Peyer's patch (tissue), 4 donors: ENCODE measurements around the gene GPR83. TPM values are rescaled to one million over a fixed set of nuclear protein-coding genes. Genes with fewer than 3 reads are reported as not detected.

ENCODE experiments used
- DNase-seq, 3 donors: peaks; one replicate each; pipeline ENCODE4 v3.0.0-alpha.2; 2017 to 2019
- H3K27ac ChIP-seq, 4 donors: fragments of 200-600 bp; sonication (generic); one replicate each; pipeline ENCODE4 v1.5.1; 2016 to 2019
- H3K27me3 ChIP-seq, 2 donors: fragments of 200-600 bp; sonication (generic); one replicate each; pipeline ENCODE4 v1.5.1; 2019
- H3K36me3 ChIP-seq, 3 donors: fragments of 200-600 bp; sonication (generic); one replicate each; pipeline ENCODE4 v1.5.1; 2016 to 2019
- H3K4me1 ChIP-seq, 4 donors: fragments of 200-600 bp; sonication (generic); one replicate each; pipeline ENCODE4 v1.5.1; 2016 to 2019
- H3K4me3 ChIP-seq, 4 donors: fragments of 200-600 bp; sonication (generic); 1 replicate in 3 of 4; 2 replicates in 1 of 4; pipeline ENCODE4 v1.5.1; 2016 to 2019; ENCODE audit warnings: mild to moderate bottlenecking in 1 of 4
- H3K9me3 ChIP-seq, 4 donors: fragments of 200-600 bp; sonication (generic); one replicate each; pipeline ENCODE4 v1.5.1; 2016 to 2019; ENCODE audit warnings: mild to moderate bottlenecking in 1 of 4
- POLR2A ChIP-seq, 2 donors: fragments of 450-650 bp; IDR thresholded peaks; one replicate each; pipeline ENCODE4 v1.5.1; 2017; ENCODE audit warnings: antibody characterized with exemption in 2 of 2, mild to moderate bottlenecking in 2 of 2, moderate library complexity in 2 of 2
- total RNA-seq, 4 donors: library from RNA; depleted of rRNA; stranded (reverse); fragments of >200 nt; gene quantifications; one replicate each; pipeline ENCODE4 v1.1.0, GENCODE V29; 2016
- TF ChIP-seq, protein P1 (sequence below), 6 experiments: fragments of 450-650 bp in 4 of 6; fragments of 200-600 bp in 2 of 6; sonication (generic) in 1 of 6; IDR thresholded peaks; one replicate each; pipeline ENCODE4 v1.5.1; 2017 to 2019; ENCODE audit warnings: antibody characterized with exemption in 6 of 6, mild to moderate bottlenecking in 3 of 6, moderate library complexity in 1 of 6

Gene GPR83
- total RNA-seq, result 1 to 10 TPM in 1 of 4 donors, not detected in 3; 1.7 TPM

DNA sequence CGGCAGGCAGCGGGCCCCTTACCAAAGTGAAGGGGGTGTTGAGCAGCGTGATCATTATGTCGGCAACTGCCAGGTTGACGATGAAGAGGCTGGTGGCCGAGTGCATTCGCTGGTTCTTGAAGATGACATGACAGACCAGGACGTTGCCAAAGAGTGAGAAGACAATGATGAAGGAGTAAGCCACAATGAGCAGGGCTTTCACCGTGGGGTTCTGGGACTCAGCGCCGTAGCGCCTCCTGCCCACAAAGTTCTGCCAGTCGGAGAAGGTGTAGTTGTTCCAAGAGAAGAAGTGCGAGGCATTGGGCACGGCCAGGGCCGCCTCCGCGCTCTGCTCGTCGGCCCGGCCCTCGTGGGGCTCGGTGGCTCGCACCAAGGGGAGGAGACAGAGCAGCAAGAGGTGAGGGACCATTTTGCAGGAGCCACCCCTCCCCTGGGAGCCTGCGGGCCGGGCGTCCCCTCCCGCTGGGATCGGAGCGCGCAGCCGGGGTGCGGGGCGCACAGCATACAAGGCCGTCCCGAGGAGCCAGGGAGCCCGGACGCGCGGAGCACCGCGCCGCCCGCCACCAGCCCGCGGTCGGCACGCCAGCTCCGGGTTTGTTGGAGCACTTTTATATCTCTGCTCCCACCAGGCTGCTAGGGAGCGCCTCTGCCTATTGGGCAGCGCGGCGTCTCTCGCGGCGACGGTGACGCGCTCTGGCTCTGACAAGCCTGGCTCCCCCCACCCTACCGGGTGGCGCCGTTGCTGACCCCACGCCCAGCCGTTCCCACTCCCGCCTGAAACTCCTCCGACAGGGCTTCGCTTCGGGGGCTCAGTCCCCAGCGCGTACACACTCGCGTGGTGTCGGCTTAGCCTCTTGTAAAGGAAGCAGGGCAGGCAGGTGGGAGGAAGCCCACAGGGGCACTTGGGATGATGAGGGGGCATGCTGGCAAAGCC lies at the start of gene GPR83:
Gene GPR83 (minus strand): TSS at position 581 of the 934 bp plus-strand sequence. CDS start 172 bp downstream, at position 409.
- no peak for DNase-seq
- H3K4me1 ChIP-seq, result peaks cover 0 to 6% (median 0%) of the 10 kb centered on the region in 4 donors
- H3K27me3 ChIP-seq, result peaks cover 0 to 10% of the 10 kb centered on the region in 2 donors
- H3K9me3 ChIP-seq, result no peaks in the 10 kb centered on the region
- H3K4me3 ChIP-seq, result peak within 1 kb of the TSS in 1 of 4 donors; percentile 40
- H3K27ac ChIP-seq, result no peak within 1 kb of the TSS
- TF ChIP-seq POLR2A (IDR thresholded peaks at IDR 0.05), result no peak
- TF ChIP-seq, protein P1, sequence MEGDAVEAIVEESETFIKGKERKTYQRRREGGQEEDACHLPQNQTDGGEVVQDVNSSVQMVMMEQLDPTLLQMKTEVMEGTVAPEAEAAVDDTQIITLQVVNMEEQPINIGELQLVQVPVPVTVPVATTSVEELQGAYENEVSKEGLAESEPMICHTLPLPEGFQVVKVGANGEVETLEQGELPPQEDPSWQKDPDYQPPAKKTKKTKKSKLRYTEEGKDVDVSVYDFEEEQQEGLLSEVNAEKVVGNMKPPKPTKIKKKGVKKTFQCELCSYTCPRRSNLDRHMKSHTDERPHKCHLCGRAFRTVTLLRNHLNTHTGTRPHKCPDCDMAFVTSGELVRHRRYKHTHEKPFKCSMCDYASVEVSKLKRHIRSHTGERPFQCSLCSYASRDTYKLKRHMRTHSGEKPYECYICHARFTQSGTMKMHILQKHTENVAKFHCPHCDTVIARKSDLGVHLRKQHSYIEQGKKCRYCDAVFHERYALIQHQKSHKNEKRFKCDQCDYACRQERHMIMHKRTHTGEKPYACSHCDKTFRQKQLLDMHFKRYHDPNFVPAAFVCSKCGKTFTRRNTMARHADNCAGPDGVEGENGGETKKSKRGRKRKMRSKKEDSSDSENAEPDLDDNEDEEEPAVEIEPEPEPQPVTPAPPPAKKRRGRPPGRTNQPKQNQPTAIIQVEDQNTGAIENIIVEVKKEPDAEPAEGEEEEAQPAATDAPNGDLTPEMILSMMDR (IDR thresholded peaks at IDR 0.05), result no peak
- no peaks in the 10 kb centered on the region for H3K36me3 ChIP-seq

DNA sequence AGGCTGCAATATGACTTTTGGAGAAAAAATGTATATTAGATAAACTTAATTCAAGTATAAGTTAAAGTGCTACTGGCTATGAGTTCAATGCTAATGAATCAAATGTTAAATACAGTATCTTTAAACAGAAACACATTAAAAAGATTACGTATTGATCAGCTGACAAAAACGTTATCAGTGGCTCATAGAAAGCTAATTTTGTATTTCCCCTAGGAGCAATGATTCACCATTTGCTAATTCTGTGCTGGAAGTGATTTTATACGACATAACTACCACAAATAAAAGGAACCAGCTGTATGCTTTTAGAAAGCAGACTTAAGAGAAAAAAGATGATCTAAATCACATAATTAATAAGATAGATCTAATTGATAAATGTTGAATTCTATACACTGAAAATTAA lies 48.8 kb upstream of the GPR83 start:
- Histone ChIP-seq H3K27me3 (no peaks in the 10 kb centered on the region), H3K4me3 (no peak overlapping the region), H3K9me3 (no peaks in the 10 kb centered on the region), H3K4me1 (no peaks in the 10 kb centered on the region), H3K27ac (no peak overlapping the region), H3K36me3 (peaks cover 0 to 21% (median 0%) of the 10 kb centered on the region in 3 donors)
- no peak for TF ChIP-seq POLR2A (IDR thresholded peaks at IDR 0.05)
- no peak for DNase-seq

DNA sequence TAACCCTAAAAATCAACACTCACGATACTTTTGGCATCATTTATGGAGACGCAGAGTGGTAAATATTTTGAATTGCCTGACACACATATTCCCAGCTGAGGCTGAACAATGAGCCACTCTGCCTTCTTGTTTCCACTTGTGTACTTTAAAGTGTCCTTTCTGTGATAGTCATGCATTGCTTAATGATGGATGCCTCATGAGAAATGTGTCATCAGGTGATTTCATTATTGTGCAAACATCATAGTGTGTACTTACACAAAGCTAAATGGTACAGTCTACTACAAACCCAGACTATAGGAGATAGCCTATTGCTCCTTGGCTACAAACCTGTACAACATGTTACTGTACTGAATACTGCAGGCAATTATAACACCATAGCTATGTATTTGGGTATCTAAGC lies 48.2 kb upstream of the GPR83 start:
- no peak overlapping the region for H3K27ac ChIP-seq
- H3K4me3 ChIP-seq, result no peak overlapping the region
- no peaks in the 10 kb centered on the region for H3K9me3 ChIP-seq
- H3K4me1 ChIP-seq, result no peaks in the 10 kb centered on the region
- no peaks in the 10 kb centered on the region for H3K27me3 ChIP-seq
- DNase-seq, result no peak
- TF ChIP-seq POLR2A (IDR thresholded peaks at IDR 0.05), result no peak
- TF ChIP-seq, protein P1 (IDR thresholded peaks at IDR 0.05), result no peak
- H3K36me3 ChIP-seq, result peaks cover 0 to 24% (median 0%) of the 10 kb centered on the region in 3 donors

DNA sequence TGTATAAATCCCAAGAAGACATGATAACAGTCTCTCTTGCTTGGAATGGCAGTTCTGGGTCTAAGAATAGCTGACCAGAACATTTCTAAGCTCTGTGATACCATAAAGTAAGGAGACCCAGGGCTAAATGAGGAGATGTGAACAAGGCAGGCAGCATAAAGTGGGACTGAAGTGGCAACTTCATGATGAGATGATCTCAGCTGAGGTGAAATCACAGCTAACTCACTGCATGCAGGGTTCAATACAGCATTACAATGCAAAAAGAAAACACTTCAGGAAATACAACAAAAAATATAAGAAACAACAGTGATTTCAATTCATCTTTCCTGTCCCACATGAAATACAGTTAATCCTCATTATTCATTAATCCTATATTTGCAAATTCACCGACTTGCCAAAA lies 47.8 kb upstream of the GPR83 start:
- peaks cover 0 to 23% (median 0%) of the 10 kb centered on the region in 3 donors for H3K36me3 ChIP-seq
- H3K4me3 ChIP-seq, result no peak overlapping the region
- H3K27ac ChIP-seq, result no peak overlapping the region
- DNase-seq, result no peak
- H3K27me3 ChIP-seq, result no peaks in the 10 kb centered on the region
- TF ChIP-seq POLR2A (IDR thresholded peaks at IDR 0.05), result no peak
- H3K4me1 ChIP-seq, result no peaks in the 10 kb centered on the region
- no peaks in the 10 kb centered on the region for H3K9me3 ChIP-seq

DNA sequence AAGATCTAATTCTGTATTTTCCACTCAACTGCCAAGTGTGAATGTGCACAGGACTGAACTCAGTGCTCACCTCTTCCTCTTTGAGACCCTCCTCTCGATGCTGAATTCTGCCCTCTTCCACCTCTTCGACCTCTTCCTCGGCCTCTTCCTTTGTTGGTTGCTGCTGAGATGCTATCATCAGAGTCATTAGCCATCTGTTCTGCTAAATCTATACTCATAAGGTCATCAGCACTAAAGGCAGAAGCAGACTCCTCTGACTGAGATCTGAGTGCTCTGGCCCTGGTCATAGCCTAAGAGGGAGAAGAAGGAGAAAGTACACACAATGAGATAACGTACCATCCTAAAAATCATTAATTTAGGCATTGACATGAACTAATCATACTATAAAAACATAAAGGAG lies 45.9 kb upstream of the GPR83 start:
- Histone ChIP-seq H3K36me3 (peaks cover 0 to 21% (median 0%) of the 10 kb centered on the region in 3 donors), H3K9me3 (no peaks in the 10 kb centered on the region), H3K27ac (no peak overlapping the region), H3K4me3 (no peak overlapping the region), H3K27me3 (no peaks in the 10 kb centered on the region), H3K4me1 (no peaks in the 10 kb centered on the region)
- no peak for DNase-seq
- TF ChIP-seq, protein P1 (IDR thresholded peaks at IDR 0.05), result no peak
- TF ChIP-seq POLR2A (IDR thresholded peaks at IDR 0.05), result no peak

DNA sequence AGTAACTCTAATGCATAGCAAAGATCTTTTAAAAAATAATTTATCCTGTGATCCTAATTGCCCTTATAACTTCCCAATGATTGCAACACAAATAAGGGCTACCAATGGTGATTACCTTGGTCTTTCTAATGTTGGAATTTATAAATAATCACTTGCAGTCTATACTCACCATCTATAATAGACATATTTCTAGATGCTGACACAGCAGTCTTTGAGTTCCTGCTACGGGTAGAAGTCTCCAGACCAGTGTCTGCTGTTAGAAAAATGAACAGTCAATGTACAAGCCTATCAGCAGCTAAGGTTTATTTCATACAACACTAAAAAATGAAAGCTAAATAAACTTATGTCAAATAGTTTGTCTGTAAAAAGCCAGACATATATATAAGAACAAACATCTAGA lies 44.4 kb upstream of the GPR83 start:
- Histone ChIP-seq H3K9me3 (no peaks in the 10 kb centered on the region), H3K27ac (no peak overlapping the region), H3K27me3 (no peaks in the 10 kb centered on the region), H3K4me1 (no peaks in the 10 kb centered on the region), H3K36me3 (peaks cover 0 to 21% (median 0%) of the 10 kb centered on the region in 3 donors), H3K4me3 (no peak overlapping the region)
- no peak for DNase-seq
- TF ChIP-seq POLR2A (IDR thresholded peaks at IDR 0.05), result no peak
- TF ChIP-seq, protein P1 (IDR thresholded peaks at IDR 0.05), result no peak
